Fibroblast of mammary gland (primary cell): ENCODE data around the gene HSD17B3.
A peak's percentile ranks its signal among the peaks of the same experiment; 100 is the strongest.

Experiments
- DNase-seq: peaks from one replicate; pipeline ENCODE4 v3.0.0-alpha.2; 2010; ENCODE audit warnings: low read depth
- H3K4me3 ChIP-seq: 2 replicates; pipeline ENCODE4 v1.5.1; 2011; ENCODE audit warnings: low read depth, mild to moderate bottlenecking, low read length, moderate library complexity; ENCODE audit not compliant: control insufficient read depth
- CTCF ChIP-seq: conservative IDR thresholded peaks from 2 replicates; pipeline ENCODE4 v1.5.1; 2011; ENCODE audit warnings: low read depth, low read length, inconsistent platforms; ENCODE audit not compliant: control insufficient read depth, insufficient read depth

Gene HSD17B3

GRCh38 chr9:96342571-96343245 is 40.7 kb upstream of the HSD17B3 start:
- TF ChIP-seq CTCF, result no peak
- no peak for DNase-seq
- no peak overlapping the region for H3K4me3 ChIP-seq

DNA sequence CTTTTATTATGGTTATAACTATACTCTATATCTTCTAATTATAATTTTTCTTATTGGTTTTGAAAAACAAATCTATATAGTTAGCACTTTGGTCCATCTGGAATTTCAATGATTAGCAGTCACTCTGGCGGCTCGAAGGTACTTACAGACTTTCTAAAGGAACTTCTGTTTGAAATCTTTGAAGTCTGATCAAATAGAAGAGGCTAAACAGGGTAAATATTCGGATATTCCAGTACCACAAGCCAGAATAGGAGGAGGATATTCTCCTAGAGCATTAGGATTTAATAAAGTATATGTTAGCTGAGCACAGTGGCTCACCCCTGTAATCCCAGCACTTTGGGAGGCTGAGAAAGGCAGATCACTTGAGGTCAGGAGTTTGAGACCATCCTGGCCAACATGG is 38.7 kb upstream of the HSD17B3 start:
- DNase-seq, result no peak
- no peak for TF ChIP-seq CTCF
- no peak overlapping the region for H3K4me3 ChIP-seq

DNA sequence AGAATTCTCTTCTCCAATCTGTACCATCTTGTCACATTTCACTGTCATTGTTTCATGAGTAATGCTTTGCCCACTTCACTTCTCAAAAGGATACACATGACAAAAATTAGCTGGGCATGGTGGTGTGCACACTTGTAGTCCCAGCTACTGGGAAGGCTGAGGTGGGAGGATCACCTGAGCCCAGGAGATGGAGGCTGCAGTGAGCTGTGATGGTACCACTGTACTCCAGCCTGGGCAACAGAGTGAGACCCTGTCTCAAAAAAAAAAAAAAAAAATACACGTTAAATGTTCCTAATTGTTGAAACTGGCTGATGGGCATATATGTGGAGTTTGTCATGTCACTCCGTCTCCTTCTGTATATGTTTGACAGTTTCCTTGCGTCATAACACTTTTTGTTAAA is 36.3 kb upstream of the HSD17B3 start:
- no peak overlapping the region for H3K4me3 ChIP-seq
- DNase-seq, result no peak
- TF ChIP-seq CTCF, result no peak

DNA sequence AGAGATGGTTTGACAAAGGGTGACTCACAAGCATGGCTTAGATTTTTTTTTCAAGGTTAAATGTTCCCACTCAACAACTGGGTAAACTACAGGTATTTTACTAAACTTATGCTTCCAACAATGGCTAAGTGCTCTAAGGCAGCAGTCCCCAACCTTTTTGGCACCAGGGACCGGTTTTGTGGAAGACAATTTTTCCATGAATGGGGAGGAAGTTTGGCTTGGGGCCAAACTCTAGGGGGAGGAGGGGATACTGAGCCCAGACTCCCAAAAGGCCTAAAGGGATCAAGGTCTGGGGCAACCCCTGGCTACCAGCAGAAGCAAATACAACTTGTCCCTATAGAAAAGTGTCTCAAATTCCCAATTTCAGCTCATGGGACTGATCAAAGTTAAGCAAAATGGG is 32.0 kb upstream of the HSD17B3 start:
- H3K4me3 ChIP-seq, result no peak overlapping the region
- TF ChIP-seq CTCF, result no peak
- DNase-seq, result no peak

DNA sequence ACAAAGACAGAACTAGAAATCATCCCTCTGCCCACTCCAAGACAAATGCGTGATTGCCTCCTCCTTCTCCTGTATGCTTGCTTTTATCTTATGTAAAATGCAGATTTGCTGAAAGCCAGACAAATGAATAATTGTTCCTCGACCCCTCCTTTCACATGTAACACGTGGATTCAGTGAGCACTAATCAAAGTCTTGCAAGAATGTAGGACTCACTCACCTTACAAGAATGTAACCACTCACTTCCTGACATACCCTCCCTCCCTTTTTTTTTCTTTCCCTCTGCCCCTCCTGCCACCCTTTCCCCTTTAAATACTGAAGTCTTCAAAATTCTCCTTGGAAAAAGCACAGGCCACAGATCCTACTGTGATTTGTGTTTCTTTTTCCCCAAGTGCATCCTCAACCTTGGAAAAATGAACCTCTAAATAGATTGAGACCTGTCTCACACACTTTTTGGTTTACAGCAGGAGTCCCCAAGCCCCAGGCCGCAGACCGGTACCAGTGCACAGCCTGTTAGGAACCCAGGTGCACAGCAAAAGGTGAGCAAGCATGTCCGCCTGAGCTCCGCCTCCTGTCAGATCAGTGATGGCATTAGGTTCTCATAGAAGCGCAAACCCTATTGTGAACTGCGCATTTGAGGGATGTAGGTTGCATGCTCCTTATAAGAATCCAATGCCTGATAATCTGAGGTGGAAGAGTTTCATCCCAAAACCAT is 29.4 kb upstream of the HSD17B3 start:
- H3K4me3 ChIP-seq, result no peak overlapping the region
- peak; percentile 7 for DNase-seq
- no peak for TF ChIP-seq CTCF

GRCh38 chr9:96327694-96328352 is 25.8 kb upstream of the HSD17B3 start:
- peak; percentile 73 for TF ChIP-seq CTCF
- H3K4me3 ChIP-seq, result no peak overlapping the region
- DNase-seq, result peak; percentile 68
